Measurements from ENCODE around the gene AK4. TPM values are rescaled to one million over a fixed set of nuclear protein-coding genes. Genes with fewer than 3 reads are reported as not detected.

AK4 gene
- total RNA-seq, 1 donor from 2014 or later = 10.5 TPM

DNA sequence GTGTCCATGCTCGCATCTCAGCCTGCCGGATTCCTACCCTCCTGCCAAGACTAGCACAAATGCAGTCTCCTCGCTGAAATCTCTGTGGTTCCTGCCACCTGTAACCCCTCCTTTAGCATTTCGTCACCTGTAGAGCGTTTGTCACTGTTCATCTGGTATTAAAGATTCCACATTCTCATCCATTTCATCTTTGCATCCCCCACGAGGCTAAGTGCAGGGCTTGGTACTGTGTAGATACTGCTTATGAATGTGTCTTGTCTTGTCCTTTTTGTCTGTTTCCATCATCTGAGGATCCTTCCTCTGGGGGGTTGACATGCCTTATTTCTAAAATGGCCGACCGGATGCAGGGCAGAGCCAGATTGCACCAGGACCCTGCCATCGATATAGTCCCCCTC, 107.7 kb downstream of the AK4 start:
- Mint-ChIP-seq H3K4me1 (peaks cover 16% of the 10 kb centered on the region), H3K4me3 (peak overlapping the region; percentile 88), H3K27me3 (ENCODE audit: low read depth) (peaks cover 69% of the 10 kb centered on the region), H3K27ac (ENCODE audit: unreplicated experiment) (no peak overlapping the region), H3K9me3 (no peaks in the 10 kb centered on the region), H3K36me3 (ENCODE audit: low read depth) (no peaks in the 10 kb centered on the region)
- TF ChIP-seq, protein P1, sequence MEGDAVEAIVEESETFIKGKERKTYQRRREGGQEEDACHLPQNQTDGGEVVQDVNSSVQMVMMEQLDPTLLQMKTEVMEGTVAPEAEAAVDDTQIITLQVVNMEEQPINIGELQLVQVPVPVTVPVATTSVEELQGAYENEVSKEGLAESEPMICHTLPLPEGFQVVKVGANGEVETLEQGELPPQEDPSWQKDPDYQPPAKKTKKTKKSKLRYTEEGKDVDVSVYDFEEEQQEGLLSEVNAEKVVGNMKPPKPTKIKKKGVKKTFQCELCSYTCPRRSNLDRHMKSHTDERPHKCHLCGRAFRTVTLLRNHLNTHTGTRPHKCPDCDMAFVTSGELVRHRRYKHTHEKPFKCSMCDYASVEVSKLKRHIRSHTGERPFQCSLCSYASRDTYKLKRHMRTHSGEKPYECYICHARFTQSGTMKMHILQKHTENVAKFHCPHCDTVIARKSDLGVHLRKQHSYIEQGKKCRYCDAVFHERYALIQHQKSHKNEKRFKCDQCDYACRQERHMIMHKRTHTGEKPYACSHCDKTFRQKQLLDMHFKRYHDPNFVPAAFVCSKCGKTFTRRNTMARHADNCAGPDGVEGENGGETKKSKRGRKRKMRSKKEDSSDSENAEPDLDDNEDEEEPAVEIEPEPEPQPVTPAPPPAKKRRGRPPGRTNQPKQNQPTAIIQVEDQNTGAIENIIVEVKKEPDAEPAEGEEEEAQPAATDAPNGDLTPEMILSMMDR (conservative IDR thresholded peaks at IDR 0.05) = no peak
- no peak for DNase-seq (ENCODE audit: low read depth, low spot score)

DNA sequence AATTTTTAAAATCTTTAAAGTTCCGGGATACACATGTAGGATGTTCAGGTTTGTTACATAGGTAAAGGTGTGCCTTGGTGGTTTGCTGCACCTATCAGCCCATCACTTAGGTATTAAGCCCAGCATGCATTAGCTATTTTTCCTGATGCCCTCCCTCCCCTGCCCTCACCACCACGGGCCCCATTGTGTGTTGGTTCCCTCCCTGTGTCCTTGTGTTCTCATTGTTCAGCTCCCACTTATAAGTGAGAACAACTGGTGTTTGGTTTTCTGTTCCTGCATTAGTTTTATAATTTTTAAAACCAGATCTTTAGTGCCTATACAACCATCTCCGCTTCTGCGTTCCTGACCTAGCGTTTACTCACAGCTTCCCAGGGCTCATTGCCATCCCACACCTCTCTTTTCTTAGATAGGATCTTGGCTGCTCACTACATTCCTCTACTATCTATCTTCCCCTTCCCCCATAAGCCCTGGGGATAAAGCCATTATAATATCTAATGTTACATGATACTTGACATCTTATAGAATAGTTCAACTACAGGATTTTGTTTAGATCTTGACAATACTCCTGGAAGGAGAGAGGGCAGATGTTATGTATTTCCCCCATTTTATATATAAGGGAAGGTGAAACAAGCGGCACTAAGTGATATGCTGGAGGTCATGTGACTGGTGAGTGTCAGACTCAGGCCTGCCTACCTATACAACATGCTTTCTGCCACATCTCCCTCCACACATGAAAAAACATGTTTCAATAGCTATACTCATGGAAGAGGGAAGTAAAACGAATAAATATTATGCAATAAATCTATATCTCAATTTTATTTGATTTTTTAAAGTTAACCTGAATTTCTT, 109.1 kb downstream of the AK4 start:
- Mint-ChIP-seq H3K27ac (ENCODE audit: unreplicated experiment) (no peak overlapping the region), H3K4me3 (peak overlapping the region; percentile 65), H3K36me3 (ENCODE audit: low read depth) (no peaks in the 10 kb centered on the region), H3K4me1 (peaks cover 16% of the 10 kb centered on the region), H3K9me3 (no peaks in the 10 kb centered on the region), H3K27me3 (ENCODE audit: low read depth) (peaks cover 59% of the 10 kb centered on the region)
- TF ChIP-seq, protein P1 (conservative IDR thresholded peaks at IDR 0.05) = no peak
- DNase-seq (ENCODE audit: low read depth, low spot score) = no peak

- H3K27me3 Mint-ChIP-seq (ENCODE audit: low read depth) = peaks cover 60% of the 10 kb centered on the region
- no peaks in the 10 kb centered on the region for H3K9me3 Mint-ChIP-seq
- H3K4me3 Mint-ChIP-seq = no peak overlapping the region
- H3K4me1 Mint-ChIP-seq = peaks cover 16% of the 10 kb centered on the region
- TF ChIP-seq, protein P1 (conservative IDR thresholded peaks at IDR 0.05) = no peak
- no peak for DNase-seq (ENCODE audit: low read depth, low spot score)
- no peak overlapping the region for H3K27ac Mint-ChIP-seq (ENCODE audit: unreplicated experiment)
- no peaks in the 10 kb centered on the region for H3K36me3 Mint-ChIP-seq (ENCODE audit: low read depth)
Observed at GRCh38 chr1:65258106-65258505, 110.1 kb downstream of the AK4 start.

- TF ChIP-seq, protein P1 (conservative IDR thresholded peaks at IDR 0.05) = no peak
- H3K4me3 Mint-ChIP-seq = no peak overlapping the region
- no peak overlapping the region for H3K27ac Mint-ChIP-seq (ENCODE audit: unreplicated experiment)
- peaks cover 67% of the 10 kb centered on the region for H3K27me3 Mint-ChIP-seq (ENCODE audit: low read depth)
- peaks cover 16% of the 10 kb centered on the region for H3K4me1 Mint-ChIP-seq
- no peak for DNase-seq (ENCODE audit: low read depth, low spot score)
- no peaks in the 10 kb centered on the region for H3K9me3 Mint-ChIP-seq
- no peaks in the 10 kb centered on the region for H3K36me3 Mint-ChIP-seq (ENCODE audit: low read depth)
Observed at GRCh38 chr1:65259816-65260215, 111.8 kb downstream of the AK4 start.

- H3K9me3 Mint-ChIP-seq = no peaks in the 10 kb centered on the region
- H3K4me3 Mint-ChIP-seq = no peak overlapping the region
- TF ChIP-seq, protein P1 (conservative IDR thresholded peaks at IDR 0.05) = no peak
- H3K27ac Mint-ChIP-seq (ENCODE audit: unreplicated experiment) = no peak overlapping the region
- peaks cover 14% of the 10 kb centered on the region for H3K4me1 Mint-ChIP-seq
- H3K36me3 Mint-ChIP-seq (ENCODE audit: low read depth) = no peaks in the 10 kb centered on the region
- DNase-seq (ENCODE audit: low read depth, low spot score) = no peak
- peaks cover 65% of the 10 kb centered on the region for H3K27me3 Mint-ChIP-seq (ENCODE audit: low read depth)
Observed at GRCh38 chr1:65260851-65261473, 113.0 kb downstream of the AK4 start.

Data from neural crest cell (in vitro differentiated cells).